Mesenchymal stem cell (in vitro differentiated cells and primary cell): ENCODE results near the gene PARK7.
"Not testable (repeated sequence)": the region's sequence is repeated elsewhere in the genome, so short reads cannot be mapped to it uniquely, and the experiment has no call there.

Source experiments
- DNase-seq: peaks from one replicate; pipeline ENCODE4 v3.0.0-alpha.2; 2013
- H2AFZ ChIP-seq: one replicate; pipeline ENCODE4 v1.6.1; 2013; ENCODE audit warnings: low read depth, mild to moderate bottlenecking, control low read depth, inconsistent platforms, low read length, moderate library complexity
- H2AK5ac ChIP-seq: 2 replicates; pipeline ENCODE4 v1.6.1; 2013; ENCODE audit warnings: low read length, moderate library complexity, mild to moderate bottlenecking, inconsistent platforms; ENCODE audit not compliant: severe bottlenecking
- H2BK120ac ChIP-seq: one replicate; pipeline ENCODE4 v1.6.1; 2013; ENCODE audit warnings: low read depth, mild to moderate bottlenecking, inconsistent platforms, low read length, moderate library complexity
- H2BK12ac ChIP-seq, 2 experiments: one replicate each; pipeline ENCODE4 v1.6.1; 2013; ENCODE audit warnings: inconsistent platforms in 2 of 2, low read length in 2 of 2, mild to moderate bottlenecking in 2 of 2, moderate library complexity in 2 of 2, control low read depth in 1 of 2
- H2BK15ac ChIP-seq: one replicate; pipeline ENCODE4 v1.6.1; 2013; ENCODE audit warnings: mild to moderate bottlenecking, low read depth, inconsistent platforms; ENCODE audit not compliant: poor library complexity, severe bottlenecking
- H2BK5ac ChIP-seq: 2 replicates; pipeline ENCODE4 v1.6.1; 2013; ENCODE audit warnings: low read depth, mild to moderate bottlenecking, low read length, control low read depth, inconsistent platforms; ENCODE audit not compliant: poor library complexity, severe bottlenecking
- H3K14ac ChIP-seq, 2 experiments: one replicate each; pipeline ENCODE4 v1.6.1; 2013; ENCODE audit warnings: inconsistent platforms in 2 of 2, low read length in 2 of 2, control low read depth in 1 of 2, mild to moderate bottlenecking in 1 of 2, moderate library complexity in 1 of 2
- H3K18ac ChIP-seq, 2 experiments: one replicate each; pipeline ENCODE4 v1.6.1; 2013; ENCODE audit warnings: inconsistent platforms in 2 of 2, low read length in 2 of 2, control low read depth in 1 of 2, low read depth in 1 of 2, mild to moderate bottlenecking in 1 of 2
- H3K23ac ChIP-seq, 2 experiments: one replicate each; pipeline ENCODE4 v1.6.1; 2013; ENCODE audit warnings: inconsistent platforms in 2 of 2, low read length in 2 of 2, mild to moderate bottlenecking in 2 of 2, moderate library complexity in 2 of 2, control low read depth in 1 of 2
- H3K27ac ChIP-seq: 2 replicates; pipeline ENCODE4 v1.5.1; 2013; ENCODE audit warnings: mild to moderate bottlenecking, moderate library complexity, low read length, control low read depth, inconsistent platforms; ENCODE audit not compliant: poor library complexity, severe bottlenecking
- H3K27me3 ChIP-seq, 2 experiments: 2 replicates each; pipeline versions ENCODE4 v1.6.1 to v1.7.0; 2013; ENCODE audit warnings: low read length in 2 of 2, mild to moderate bottlenecking in 2 of 2, moderate library complexity in 2 of 2, control low read depth in 1 of 2, inconsistent platforms in 1 of 2; ENCODE audit not compliant: control insufficient read depth in 1 of 2, insufficient read depth in 1 of 2
- H3K36me3 ChIP-seq, 2 experiments: 2 replicates each; pipeline versions ENCODE4 v1.6.1 to v1.7.0; 2013; ENCODE audit warnings: low read length in 2 of 2, control low read depth in 1 of 2, inconsistent platforms in 1 of 2, low read depth in 1 of 2, mild to moderate bottlenecking in 1 of 2; ENCODE audit not compliant: insufficient read depth in 2 of 2, control insufficient read depth in 1 of 2
- H3K4ac ChIP-seq, 2 experiments: one replicate each; pipeline ENCODE4 v1.6.1; 2013; ENCODE audit warnings: inconsistent platforms in 2 of 2, low read length in 2 of 2, mild to moderate bottlenecking in 2 of 2, moderate library complexity in 2 of 2, control low read depth in 1 of 2, low read depth in 1 of 2
- H3K4me1 ChIP-seq: 2 replicates; pipeline ENCODE4 v1.6.1; 2013; ENCODE audit warnings: low read depth, low read length, control low read depth; ENCODE audit not compliant: control insufficient read depth, insufficient read depth
- H3K4me2 ChIP-seq: 2 replicates; pipeline ENCODE4 v1.6.1; 2013; ENCODE audit warnings: low read length, mild to moderate bottlenecking, inconsistent platforms; ENCODE audit not compliant: poor library complexity, severe bottlenecking
- H3K4me3 ChIP-seq, 2 experiments: 2 replicates each; pipeline versions ENCODE4 v1.5.1 to v1.7.0; 2013; ENCODE audit warnings: low read length in 2 of 2, mild to moderate bottlenecking in 2 of 2, control low read depth in 1 of 2, low read depth in 1 of 2; ENCODE audit not compliant: insufficient read depth in 1 of 2
- H3K79me1 ChIP-seq: replicated peaks from 2 replicates; pipeline ENCODE4 v1.6.1; 2013; ENCODE audit warnings: mild to moderate bottlenecking, control low read depth, low read length, inconsistent platforms; ENCODE audit not compliant: poor library complexity, severe bottlenecking
- H3K9ac ChIP-seq: 2 replicates; pipeline ENCODE4 v1.7.0; 2013; ENCODE audit warnings: mild to moderate bottlenecking, low read length, moderate library complexity
- H3K9me3 ChIP-seq: 2 replicates; pipeline ENCODE4 v1.7.0; 2013; ENCODE audit warnings: mild to moderate bottlenecking, low read length; ENCODE audit not compliant: control insufficient read depth
- H4K8ac ChIP-seq: one replicate; pipeline ENCODE4 v1.6.1; 2013; ENCODE audit warnings: inconsistent platforms, mild to moderate bottlenecking, low read length, moderate library complexity
- H4K91ac ChIP-seq: one replicate; pipeline ENCODE4 v1.6.1; 2013; ENCODE audit warnings: mild to moderate bottlenecking, low read length, inconsistent platforms
- WGBS: methylation state at CpG from one replicate; pipeline ENCODE4 v1.1.7; 2013; ENCODE audit warnings: mixed read lengths; 5-methylcytosine and 5-hydroxymethylcytosine counted together

Gene PARK7

DNA sequence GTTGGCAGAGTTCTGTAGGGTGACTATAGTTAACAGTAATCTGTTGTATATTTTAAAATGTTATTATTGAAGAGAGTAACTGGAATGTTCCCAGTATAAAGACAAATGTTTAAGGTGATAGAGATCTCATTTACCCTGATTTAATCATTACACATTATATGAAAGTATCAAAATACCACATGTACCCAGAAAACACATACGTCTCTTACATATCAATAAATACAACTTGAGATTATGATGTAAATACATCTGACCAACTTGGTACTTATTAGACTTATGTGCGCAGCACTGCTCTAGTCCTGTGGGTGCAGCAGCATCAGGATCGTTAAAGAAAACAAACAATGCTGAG, 670 bp upstream of the PARK7 start:
- no peak overlapping the region for H4K8ac ChIP-seq
- peak overlapping the region; percentile 82 for H3K27ac ChIP-seq
- 0% methylated on average over 2 of the region's 3 CpGs for WGBS
- no peaks in the 10 kb centered on the region for H3K9me3 ChIP-seq
- no peak overlapping the region for H3K23ac ChIP-seq
- peak overlapping the region; percentile 85 for H2AFZ ChIP-seq
- no peak overlapping the region for H2AK5ac ChIP-seq
- H3K36me3 ChIP-seq: peaks cover 11 to 29% of the 10 kb centered on the region in 2 experiments
- H3K79me1 ChIP-seq: peaks cover 1% of the 10 kb centered on the region
- no peak overlapping the region for H3K14ac ChIP-seq
- no peak for DNase-seq
- H3K4me1 ChIP-seq: peaks cover 3% of the 10 kb centered on the region
- peak overlapping the region; percentile 65 to 96 for H3K4me3 ChIP-seq
- peak overlapping the region in 1 of 2 experiments; percentile 10 for H3K4ac ChIP-seq
- peak overlapping the region; percentile 90 for H3K9ac ChIP-seq
- H3K18ac ChIP-seq: peak overlapping the region in 1 of 2 experiments; percentile 2
- no peak overlapping the region for H2BK5ac ChIP-seq
- peak overlapping the region; percentile 67 for H3K4me2 ChIP-seq
- no peaks in the 10 kb centered on the region for H3K27me3 ChIP-seq
- H2BK120ac ChIP-seq: no peak overlapping the region
- no peak overlapping the region for H2BK15ac ChIP-seq
- H2BK12ac ChIP-seq: no peak overlapping the region
- H4K91ac ChIP-seq: no peak overlapping the region

- DNase-seq: peak; percentile 75
- H3K23ac ChIP-seq: no peak overlapping the region
- peak overlapping the region; percentile 79 for H3K4me2 ChIP-seq
- peak overlapping the region; percentile 96 to 99 for H3K4ac ChIP-seq
- peak overlapping the region; percentile 96 to 100 for H3K4me3 ChIP-seq
- H3K27me3 ChIP-seq: no peaks in the 10 kb centered on the region
- no peak overlapping the region for H2BK12ac ChIP-seq
- no peak overlapping the region for H2BK5ac ChIP-seq
- H2BK120ac ChIP-seq: no peak overlapping the region
- peak overlapping the region; percentile 99 for H2BK15ac ChIP-seq
- peaks cover 4% of the 10 kb centered on the region for H3K79me1 ChIP-seq
- H4K8ac ChIP-seq: peak overlapping the region; percentile 99
- no peaks in the 10 kb centered on the region for H3K9me3 ChIP-seq
- peak overlapping the region; percentile 100 for H4K91ac ChIP-seq
- H3K9ac ChIP-seq: peak overlapping the region; percentile 90
- peaks cover 3% of the 10 kb centered on the region for H3K4me1 ChIP-seq
- H3K27ac ChIP-seq: peak overlapping the region; percentile 50
- H3K18ac ChIP-seq: peak overlapping the region; percentile 99
- no peak overlapping the region for H3K14ac ChIP-seq
- H2AFZ ChIP-seq: peak overlapping the region; percentile 89
- H2AK5ac ChIP-seq: no peak overlapping the region
- WGBS: 2% methylated on average over 10 of the region's 10 CpGs
- H3K36me3 ChIP-seq: peaks cover 19 to 40% of the 10 kb centered on the region in 2 experiments
Measured at GRCh38 chr1:7962014-7962335, 464 bp downstream of the PARK7 start.

GRCh38 chr1:7962636-7963377, 1.3 kb downstream of the PARK7 start:
- H3K36me3 ChIP-seq: peaks cover 21 to 48% of the 10 kb centered on the region in 2 experiments
- H3K4me2 ChIP-seq: peak overlapping the region; percentile 45
- H4K8ac ChIP-seq: no peak overlapping the region
- H2BK12ac ChIP-seq: no peak overlapping the region
- H3K27me3 ChIP-seq: no peaks in the 10 kb centered on the region
- no peak overlapping the region for H2BK120ac ChIP-seq
- H2AK5ac ChIP-seq: no peak overlapping the region
- peaks cover 5% of the 10 kb centered on the region for H3K79me1 ChIP-seq
- no peak overlapping the region for H3K18ac ChIP-seq
- H2AFZ ChIP-seq: no peak overlapping the region
- no peaks in the 10 kb centered on the region for H3K9me3 ChIP-seq
- no peak overlapping the region for H2BK15ac ChIP-seq
- H2BK5ac ChIP-seq: no peak overlapping the region
- peak overlapping the region; percentile 90 for H3K9ac ChIP-seq
- no peak overlapping the region for H3K14ac ChIP-seq
- no peak overlapping the region for H4K91ac ChIP-seq
- peak overlapping the region in 1 of 2 experiments; percentile 96 for H3K4me3 ChIP-seq
- no peak overlapping the region for H3K27ac ChIP-seq
- H3K23ac ChIP-seq: no peak overlapping the region
- no peak overlapping the region for H3K4ac ChIP-seq
- 92% methylated on average over 9 of the region's 11 CpGs for WGBS
- DNase-seq: no peak
- peaks cover 6% of the 10 kb centered on the region for H3K4me1 ChIP-seq

DNA sequence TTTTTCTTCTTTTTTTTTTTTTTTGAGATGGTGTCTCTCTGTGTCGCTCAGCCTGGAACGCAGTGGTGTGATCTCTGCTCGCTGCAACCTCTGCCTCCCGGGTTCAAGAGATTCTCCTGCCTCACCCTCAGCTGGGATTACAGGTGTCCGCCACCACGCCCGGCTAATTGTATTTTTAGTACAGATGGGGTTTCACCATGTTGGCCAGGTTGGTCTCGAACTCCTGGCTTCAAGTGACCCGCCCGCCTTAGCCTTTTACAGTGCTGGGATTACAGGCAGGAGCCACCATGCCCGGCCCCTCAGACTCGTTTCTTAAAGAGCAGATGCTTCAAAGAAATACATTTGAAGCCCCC, 1.8 kb downstream of the PARK7 start:
- H3K27ac ChIP-seq, H3K9me3 ChIP-seq, DNase-seq, H3K18ac ChIP-seq, H3K4me3 ChIP-seq, H3K4ac ChIP-seq, H3K4me2 ChIP-seq, H3K9ac ChIP-seq, H4K8ac ChIP-seq, H2BK120ac ChIP-seq, H2AK5ac ChIP-seq, H3K23ac ChIP-seq, H3K14ac ChIP-seq, H4K91ac ChIP-seq, H2BK5ac ChIP-seq, H3K27me3 ChIP-seq, H2BK12ac ChIP-seq, H3K4me1 ChIP-seq, H3K79me1 ChIP-seq, H2BK15ac ChIP-seq, H2AFZ ChIP-seq: not testable (repeated sequence)
- H3K36me3 ChIP-seq: peaks cover 22 to 50% of the 10 kb centered on the region in 2 experiments
- 100% methylated on average over 12 of the region's 12 CpGs for WGBS
